GM20431 (cell line): Measurements from ENCODE around the gene CYP4Z1.
"Not testable (repeated sequence)": the region's sequence is repeated elsewhere in the genome, so short reads cannot be mapped to it uniquely, and the experiment has no call there.

Experiments used
- in situ Hi-C: fragments of 300-500 bp; cut with MseI, MboI; formaldehyde crosslinking; loops from one replicate; pipeline ENCODE4 v1.15.0; 2020; ENCODE audit warnings: low sequenced_read_pairs; ENCODE audit not compliant: unreplicated experiment

Gene CYP4Z1

DNA sequence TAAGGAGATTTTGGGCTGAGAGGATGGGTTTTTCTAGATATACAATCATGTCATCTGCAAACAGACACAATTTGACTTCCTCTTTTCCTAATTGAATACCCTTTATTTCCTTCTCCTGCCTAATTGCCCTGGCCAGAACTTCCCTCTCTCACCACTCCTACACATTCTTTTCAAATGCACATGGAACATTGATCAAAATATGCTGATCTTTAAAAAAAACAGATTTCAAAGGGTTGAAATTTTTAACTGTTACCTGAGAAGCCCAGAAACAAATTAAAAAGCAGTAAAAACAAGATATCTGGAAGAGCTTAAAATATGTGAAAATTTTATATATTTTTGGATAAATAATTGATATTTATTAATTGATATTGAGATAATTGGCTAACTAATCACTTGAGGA, 57.8 kb downstream of the CYP4Z1 start:
- in situ Hi-C loops, result not testable (repeated sequence)

DNA sequence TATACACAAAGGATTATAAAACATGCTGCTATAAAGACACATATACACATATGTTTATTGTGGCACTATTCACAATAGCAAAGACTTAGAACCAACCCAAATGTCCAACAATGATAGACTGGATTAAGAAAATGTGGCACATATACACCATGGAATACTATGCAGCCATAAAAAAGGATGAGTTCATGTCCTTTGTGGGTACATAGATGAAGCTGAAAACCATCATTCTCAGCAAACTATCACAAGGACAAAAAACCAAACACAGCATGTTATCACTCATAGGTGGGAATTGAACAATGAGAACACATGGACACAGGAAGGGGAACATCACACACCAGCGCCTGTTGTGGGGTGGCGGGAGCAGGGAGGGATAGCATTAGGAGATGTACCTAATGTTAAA, 60.0 kb downstream of the CYP4Z1 start:
- in situ Hi-C loops, result not testable (repeated sequence)

DNA sequence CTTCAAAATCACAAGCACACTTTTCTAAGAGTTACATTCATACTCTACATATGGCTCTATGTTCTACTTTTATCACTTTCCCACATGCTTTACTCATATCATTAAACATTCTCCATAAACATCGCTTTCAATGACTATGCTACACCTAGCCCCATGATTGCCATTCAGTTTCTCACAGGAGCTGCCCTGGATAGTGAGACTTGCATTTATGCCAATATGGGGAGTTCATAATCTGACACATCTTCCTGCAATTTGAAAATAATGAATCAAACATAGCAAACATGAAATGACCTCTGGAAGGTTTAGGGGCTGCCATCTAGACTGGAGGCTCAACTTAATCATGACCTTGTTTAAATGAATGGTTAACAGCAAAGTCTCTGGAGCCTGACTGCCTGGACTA, 61.2 kb downstream of the CYP4Z1 start:
- in situ Hi-C loops, result no loop called here

DNA sequence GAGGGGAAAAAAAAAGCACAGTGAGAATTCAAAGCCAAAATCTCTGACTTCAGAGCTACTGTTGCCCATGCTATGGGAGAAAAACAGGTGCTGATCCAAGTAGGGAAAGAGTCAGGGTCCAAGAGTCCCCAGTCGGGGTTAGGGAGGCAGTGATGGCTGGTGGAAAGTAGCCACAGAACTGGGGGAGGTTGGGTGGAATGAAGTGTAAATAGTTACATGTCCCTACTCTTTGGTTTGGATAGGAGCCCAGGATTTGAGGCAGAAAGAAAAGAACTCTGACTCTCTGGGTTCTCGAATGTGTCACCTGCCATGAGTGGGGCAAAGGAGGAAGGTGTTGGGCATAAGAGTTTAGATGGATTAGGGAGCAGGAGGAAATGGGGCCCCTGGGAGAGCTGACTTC, 61.8 kb downstream of the CYP4Z1 start:
- in situ Hi-C loops, result not testable (repeated sequence)

DNA sequence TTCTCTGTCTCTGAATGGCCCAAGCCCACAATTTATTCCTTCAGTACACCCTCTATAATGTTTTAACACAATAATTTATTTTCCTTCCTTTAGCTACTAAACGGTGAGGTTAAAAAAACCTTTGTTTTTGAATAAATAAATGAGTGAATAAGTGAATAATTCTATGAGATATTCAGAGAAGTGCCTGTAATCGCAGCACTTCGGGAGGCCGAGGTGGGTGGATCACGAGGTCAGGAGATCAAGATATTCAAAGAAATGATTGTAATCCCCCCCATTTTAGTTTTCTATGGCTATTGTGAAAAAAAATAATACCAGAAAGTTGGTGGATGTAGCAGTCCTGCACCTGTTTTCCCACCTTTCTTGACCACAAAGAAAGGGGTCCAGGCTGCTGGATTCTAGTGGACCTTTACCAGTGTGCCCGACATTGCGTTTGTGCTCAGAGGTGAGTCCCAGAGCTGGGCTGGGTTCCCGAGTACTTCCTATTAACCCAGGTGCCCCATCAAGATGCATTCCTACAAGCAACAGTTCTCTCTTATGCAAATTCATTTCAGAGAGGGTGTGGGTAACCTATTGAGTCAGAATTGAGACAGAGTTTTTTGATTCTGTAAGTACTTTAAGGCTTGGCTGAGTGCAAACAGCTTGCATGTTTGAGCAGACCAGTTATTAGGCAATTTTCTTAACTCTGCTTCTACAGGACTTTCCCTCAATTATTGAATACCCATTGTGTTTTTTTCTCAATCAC, 62.6 kb downstream of the CYP4Z1 start:
- in situ Hi-C loops, result not testable (repeated sequence)

DNA sequence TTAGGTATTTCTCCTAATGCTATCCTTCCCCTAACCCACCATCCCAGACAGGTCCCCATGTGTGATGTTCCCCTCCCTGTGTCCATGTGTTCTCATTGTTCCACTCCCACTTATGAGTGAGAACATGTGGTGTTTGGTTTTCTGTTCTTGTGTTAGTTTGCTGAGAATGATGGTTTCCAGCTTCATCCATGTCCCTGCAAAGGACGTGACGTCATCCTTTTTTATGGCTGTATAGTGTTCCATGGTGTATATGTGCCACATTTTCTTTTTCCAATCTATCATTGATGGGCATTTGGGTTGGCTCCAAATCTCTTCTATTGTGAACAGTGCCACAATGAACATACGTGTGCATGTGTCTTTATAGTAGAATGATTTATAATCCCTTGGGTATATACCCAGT, 65.6 kb downstream of the CYP4Z1 start:
- in situ Hi-C loops, result not testable (repeated sequence)

DNA sequence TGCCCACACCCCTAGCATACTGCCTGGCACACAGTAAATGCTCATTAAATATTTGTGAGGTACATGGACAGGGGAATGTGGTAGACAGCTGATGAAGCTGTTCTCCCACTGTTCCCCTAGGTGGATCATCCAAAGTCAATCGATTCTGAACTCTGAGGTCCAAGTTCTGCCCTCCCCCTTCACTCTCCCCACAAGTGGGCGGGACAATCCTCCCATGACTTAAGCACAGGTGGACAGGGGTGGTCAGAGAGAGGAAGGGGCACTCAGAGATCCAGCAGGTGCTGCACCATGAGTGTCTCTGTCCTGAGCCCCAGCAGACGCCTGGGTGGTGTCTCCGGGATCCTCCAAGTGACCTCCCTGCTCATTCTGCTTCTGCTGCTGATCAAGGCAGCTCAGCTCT, 70.2 kb downstream of the CYP4Z1 start, which contains the start of gene CYP4A22:
CYP4A22 (plus strand) TSS at position 244 of the 400 bp plus-strand sequence; CDS start at position 289, 45 bp downstream.
- in situ Hi-C loops, result no loop called here

DNA sequence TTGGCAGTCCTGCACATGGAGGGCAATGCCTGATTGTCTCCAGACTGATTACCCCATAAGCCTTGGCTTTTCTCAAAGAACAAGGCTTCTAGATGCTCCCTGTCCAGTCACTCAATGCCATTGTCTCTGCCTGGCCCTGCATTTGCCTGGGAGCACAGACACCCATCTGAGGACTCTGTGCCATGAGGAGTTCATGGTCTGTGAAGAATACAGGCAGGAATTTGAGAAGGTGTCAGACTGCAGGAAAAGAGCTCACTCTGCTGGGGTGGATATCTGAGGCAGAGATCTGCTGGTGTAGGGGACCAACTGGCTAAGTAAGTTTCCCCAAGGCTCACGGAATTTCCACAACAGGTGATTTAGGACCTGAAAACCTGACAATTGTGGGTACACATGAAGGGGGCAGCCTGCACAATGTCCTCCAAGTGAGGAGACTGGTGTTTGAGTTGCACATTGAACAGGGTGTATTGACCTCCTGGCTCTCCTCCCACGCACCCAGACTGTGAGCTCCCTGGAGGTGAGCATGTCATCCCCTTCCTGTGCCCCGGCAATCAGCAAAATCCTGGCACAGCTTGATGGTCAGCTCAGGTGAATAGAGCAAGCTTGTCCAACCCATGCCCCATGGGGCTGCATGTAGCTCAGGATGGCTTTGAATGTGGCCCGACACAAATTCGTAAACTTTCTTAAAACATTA, 71.0 kb downstream of the CYP4Z1 start:
- in situ Hi-C loops, result no loop called here

DNA sequence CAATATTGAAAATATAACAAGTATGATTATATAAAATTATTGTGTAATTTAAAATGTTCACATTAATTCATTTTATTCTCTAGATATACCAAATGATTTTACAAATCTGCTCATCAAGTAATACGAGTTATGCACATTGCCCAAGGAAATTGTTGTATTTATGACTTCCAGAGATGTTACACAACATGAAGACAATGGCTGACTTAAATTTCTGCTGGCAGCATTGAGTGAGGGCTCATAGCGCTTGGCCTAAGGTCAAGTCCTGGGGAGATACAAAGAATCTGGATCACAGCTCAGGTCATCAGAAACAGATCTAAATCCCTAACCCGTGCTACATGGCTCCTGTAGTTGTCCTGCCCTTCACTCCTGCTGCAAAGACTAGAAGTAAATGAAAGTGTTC, 73.3 kb downstream of the CYP4Z1 start:
- in situ Hi-C loops, result not testable (repeated sequence)

DNA sequence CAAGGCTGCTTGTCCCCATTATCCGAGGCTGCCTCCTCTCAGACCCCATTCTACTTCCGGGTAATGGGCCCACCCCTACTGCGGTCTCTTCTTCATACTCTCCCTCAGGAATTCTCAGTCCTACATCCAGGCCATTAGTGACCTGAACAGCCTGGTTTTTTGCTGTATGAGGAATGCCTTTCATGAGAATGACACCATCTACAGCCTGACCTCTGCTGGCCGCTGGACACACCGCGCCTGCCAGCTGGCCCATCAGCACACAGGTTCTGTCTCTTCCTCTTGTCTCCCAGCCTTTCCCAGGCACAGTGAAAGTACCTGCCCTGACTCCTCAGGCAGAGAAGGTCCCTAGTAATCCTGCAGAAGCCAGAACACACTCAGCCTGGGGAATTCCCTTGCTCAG, 76.6 kb downstream of the CYP4Z1 start:
- in situ Hi-C loops, result not testable (repeated sequence)

DNA sequence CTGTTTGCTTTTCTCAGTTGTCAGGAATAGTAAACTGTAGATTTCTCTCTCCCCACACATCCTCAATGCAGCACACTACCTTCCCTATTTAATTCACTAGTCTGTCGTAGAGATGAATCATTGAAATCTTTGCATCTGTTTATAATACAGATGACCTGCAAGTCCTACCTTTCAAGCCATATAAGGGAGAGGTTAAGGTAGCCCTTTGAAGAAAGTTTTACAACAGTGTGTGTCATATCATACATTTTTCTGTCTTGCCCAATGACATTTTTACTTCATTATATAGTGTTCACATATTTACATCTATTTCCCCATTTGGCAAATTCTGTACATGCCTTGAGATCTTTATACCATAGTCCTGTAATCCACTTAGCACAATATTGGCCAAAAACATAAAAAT, 79.5 kb downstream of the CYP4Z1 start:
- in situ Hi-C loops, result not testable (repeated sequence)

DNA sequence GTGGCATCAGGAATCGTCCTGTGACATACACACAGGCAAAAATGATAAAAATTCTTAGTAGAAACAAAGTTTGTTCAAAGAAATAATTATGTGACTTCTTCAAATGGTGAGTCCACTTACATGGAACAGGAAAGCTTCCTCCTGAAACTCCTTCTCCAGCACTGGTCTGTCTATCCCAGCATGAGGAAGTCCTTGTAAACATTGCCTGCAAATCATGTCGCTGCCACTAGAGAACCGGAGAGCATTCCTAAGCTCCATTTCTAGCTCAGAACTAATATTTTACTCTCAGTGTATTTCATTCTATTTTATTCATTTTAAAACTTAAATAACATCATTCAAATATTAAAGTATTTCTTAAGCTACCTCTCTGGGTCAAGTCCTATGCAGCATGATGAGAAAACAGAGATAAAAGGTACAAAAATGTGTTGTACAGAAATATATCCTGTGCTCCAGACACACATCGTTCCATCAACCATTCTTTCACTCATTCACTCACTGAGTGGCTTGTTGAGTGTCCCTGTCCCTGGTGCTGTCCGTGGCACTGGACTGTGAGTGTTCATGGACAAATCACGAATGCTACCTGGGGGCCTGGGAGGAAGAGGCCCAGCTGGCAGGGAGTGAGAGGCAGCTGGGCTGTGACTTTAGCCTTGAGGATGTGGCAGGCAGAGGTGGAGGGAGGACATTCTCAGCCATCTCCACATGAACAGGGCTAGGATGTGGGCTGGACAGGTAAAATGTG, 80.2 kb downstream of the CYP4Z1 start:
- in situ Hi-C loops, result no loop called here

DNA sequence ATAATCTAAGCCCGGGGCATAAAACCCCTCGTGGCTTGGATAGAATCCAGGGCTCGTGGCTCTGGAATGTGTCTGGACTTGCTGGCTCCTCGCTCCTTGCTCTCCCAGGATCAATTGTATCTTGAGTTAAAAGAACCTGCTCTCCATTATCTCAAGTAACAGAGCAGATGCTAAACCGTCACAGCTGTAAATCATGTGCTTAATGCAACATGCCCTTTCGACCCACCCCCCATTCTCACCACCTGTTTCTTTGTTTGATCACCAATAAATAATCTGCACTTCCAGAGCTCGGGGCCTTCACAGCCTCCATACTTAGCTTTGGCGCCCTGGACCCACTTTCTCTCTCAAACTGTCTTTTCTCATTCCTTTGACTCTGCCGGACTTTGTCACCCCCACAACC, 82.1 kb downstream of the CYP4Z1 start:
- in situ Hi-C loops, result not testable (repeated sequence)

DNA sequence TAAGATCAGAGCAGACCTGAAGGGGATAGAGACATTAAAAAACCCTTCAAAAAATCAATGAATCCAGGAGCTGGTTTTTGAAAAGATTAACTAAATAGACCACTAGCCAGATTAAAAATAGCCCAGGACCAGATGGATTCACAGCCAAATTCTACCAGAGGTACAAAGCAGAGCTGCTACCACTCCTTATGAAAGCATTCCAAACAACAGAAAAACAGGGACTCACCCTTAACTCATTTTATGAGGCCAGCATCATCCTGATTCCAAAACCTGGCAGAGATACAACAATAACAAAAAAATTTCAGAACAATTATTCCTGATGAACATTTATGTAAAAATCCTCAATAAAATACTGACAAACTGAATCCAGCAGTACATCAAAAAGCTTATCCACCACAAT, 89.4 kb downstream of the CYP4Z1 start:
- in situ Hi-C loops, result not testable (repeated sequence)

DNA sequence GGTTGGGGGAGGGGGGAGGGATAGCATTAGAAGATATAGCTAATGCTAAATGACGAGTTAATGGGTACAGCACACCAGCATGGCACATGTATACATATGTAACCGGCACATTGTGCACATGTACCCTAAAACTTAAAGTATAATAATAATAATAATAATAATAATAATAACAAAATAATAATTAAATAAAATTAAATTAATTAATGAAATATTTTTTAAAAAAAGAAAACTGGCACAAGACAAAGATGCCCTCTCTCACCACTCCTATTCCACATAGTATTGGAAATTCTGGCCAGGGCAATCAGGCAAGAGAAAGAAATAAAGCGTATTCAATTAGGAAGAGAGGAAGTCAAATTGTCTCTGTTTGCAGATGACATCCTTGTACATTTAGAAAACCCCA, 90.9 kb downstream of the CYP4Z1 start:
- in situ Hi-C loops, result not testable (repeated sequence)

DNA sequence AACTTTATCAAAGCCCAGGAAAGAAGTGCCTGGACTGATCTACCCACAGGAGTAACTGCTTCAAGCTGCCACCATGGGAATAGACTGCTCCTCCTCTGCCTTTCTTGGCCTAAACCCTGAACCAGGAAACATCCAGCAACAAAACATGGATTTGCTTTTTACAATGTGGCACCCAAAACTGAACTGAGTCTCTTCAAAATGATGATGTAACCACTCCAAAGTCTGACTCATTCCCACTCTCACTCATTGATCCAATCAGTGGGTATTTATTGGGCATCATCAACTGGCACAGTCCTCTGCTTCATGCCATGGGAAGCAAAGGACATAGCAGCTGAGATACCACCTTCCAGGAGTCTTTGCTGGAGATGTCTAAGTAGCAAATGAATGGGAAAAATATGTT, 93.7 kb downstream of the CYP4Z1 start:
- in situ Hi-C loops, result no loop called here

DNA sequence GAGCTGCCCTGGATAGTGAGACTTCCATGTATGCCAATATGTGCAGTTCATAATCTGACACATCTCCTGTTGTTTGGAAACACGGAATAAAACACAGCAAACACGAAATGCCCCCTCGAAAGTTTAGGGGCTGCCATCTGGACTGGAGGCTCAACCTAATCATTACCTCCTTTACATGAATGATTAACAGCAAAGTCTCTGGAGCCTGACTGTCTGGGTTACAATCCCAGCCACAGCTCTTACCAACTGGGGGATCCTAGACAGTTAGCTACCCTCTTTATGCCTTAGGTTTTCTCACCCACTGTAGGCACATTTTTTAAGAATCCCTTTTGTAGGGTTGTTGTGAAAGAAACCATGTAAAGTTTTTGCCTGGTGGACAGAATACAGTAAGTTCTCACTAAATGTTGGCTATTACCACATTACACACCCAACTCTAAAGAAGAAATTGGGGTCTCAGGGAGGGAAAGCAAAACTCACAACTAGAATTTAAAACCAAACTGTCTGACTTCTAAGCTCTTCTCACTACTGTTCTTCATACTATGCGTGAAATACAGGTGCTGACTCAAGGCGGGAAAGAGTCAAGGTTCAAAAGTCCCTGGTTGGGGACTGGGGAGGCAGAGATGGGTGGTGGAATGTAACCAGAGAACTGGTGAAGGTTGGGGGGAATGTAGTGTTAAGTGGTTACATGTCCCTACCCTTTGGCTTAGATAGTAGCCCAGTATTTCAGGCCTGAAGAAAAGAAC, 94.4 kb downstream of the CYP4Z1 start:
- in situ Hi-C loops, result no loop called here

DNA sequence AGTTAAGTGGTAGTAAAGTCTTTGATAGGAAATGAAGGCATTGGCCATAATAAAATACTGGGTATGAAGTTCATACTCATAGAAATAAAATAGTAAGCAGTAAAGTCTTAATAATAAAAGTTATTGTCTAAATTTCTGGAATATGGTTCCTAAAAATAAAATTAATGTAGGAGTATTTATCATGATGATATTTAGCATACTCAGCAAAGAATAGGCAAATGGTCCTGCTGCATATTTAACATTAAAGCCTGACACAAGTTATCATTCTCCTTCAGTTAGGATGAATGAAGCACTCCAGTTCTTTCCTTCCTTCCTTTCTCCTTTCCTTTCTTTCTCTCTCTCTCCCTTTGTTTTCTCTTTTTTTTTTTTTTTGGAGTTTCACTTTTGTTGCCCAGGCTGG, 97.5 kb downstream of the CYP4Z1 start:
- in situ Hi-C loops, result no loop called here
